ENCODE data around the gene AZGP1.
A peak's percentile ranks its signal among the peaks of the same experiment; 100 is the strongest.
"Not testable (repeated sequence)": the region's sequence is repeated elsewhere in the genome, so short reads cannot be mapped to it uniquely, and the experiment has no call there.

AZGP1 gene

DNA sequence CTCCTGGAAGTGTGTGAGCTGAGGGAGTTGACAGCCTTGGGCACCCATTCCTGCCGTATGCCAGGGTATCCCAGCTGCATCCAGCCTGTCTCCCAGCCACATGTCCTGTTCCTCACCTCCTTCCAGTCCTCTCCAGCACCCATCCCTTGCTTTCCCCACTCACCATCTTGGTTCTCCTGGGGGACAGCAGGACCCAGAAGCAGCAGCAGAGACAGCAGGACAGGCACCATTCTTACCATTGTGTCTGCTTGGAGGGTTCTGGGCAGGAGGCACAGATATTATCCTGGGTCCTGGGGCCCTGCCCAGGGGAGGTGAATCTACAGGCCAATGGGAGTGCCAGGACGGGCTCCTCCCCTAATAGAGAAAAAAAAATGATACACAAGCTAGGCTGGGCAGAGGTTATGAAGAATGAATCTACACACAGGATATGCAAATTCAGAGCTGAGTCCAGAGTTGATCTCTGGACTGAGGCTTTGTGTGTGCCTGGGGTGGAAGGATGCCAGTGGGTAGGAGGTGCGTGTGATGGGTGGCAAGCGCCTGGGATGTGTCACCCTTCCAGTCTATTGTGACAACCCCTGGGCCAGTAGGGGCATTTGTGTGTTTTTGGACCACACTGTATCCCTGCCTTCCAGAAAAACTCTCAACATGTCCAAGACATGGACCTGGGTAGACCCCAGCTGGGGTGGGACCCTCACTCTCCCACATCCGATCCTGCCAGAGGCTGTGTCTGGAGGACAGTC is at the start of gene AZGP1:
Gene AZGP1, minus strand, starts transcription at position 250 of the 740 bp plus-strand sequence. Its CDS starts 11 bp downstream, at position 239.
- DNase-seq (ENCODE audit: low read depth): no peak

DNA sequence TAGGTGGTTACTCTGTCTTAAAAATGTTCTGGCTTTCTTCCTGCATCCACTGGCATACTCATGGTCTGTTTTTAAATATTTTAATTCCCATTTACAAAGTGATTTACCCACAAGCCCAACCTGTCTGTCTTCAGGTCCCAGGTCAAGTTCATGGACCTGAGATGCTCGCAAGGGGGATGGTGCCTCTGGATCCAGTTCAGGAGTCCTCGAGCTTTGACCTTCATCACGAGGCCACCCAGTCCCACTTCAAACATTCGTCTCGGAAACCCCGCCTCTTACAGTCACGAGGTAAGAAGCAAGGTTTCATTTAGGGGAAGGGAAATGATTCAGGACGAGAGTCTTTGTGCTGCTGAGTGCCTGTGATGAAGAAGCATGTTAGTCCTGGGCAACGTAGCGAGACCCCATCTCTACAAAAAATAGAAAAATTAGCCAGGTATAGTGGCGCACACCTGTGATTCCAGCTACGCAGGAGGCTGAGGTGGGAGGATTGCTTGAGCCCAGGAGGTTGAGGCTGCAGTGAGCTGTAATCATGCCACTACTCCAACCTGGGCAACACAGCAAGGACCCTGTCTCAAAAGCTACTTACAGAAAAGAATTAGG is 48.3 kb upstream of the AZGP1 start:
- DNase-seq (ENCODE audit: low read depth): no peak

DNA sequence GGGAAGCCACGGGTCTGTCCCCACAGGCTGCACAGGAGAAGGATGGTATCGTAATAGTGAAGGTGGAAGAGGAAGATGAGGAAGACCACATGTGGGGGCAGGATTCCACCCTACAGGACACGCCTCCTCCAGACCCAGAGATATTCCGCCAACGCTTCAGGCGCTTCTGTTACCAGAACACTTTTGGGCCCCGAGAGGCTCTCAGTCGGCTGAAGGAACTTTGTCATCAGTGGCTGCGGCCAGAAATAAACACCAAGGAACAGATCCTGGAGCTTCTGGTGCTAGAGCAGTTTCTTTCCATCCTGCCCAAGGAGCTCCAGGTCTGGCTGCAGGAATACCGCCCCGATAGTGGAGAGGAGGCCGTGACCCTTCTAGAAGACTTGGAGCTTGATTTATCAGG is 47.7 kb upstream of the AZGP1 start:
- DNase-seq (ENCODE audit: low read depth): no peak

DNA sequence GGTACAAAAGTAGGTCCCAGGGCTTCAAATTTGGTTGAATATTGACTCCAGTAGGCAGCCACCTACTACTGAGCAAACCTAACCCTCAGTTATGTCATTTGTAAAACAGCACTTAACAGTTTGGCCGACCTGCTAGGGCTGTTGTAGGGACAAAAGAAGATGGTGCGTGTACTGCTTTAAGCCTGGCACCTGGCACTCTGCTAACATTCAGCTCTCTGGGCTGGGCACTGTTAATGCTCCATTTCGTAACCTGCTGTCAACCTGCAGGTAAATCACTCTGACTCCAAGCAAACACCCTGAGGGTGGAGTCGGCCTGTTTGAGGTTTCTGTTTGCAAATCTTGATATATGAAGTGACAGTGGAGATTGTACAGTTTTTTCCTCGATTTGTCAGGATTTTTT is 46.8 kb upstream of the AZGP1 start:
- DNase-seq (ENCODE audit: low read depth): no peak

DNA sequence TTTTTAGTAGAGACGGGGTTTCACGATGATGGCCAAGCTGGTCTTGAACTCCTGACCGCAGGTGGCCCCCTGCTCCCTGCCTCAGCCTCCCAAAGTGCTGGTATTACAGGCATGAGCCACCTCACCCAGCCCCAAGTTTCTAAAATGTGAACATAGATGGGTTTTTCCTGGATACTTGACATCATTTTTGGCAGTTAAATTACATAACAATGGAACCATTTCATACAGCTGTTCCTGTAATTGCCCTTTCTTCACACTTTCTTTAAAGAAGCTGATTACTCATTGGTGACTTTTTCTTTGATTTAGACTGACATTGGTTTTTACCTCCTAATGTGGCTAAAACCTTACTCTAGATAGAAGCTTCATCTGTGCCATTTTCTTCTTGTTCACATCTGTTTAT is 45.5 kb upstream of the AZGP1 start:
- DNase-seq (ENCODE audit: low read depth): no peak

DNA sequence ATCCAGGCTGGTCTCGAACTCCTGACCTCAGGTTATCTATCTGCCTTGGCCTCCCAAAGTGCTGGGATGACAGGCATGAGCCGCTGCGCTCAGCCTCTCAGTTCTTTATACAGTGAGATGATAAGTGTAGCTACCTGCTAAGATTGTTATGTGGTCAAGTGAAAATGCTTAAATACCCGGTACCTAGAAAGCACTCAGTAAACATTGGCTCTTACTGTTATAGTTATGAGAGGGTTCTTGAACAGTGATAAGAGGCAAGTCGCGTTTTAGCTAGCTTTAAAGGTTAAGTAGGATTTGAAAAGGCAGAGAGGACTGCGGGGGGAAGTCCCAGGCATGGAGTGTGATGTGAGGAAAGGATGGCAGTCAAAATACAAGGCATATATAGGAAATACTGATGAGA is 44.1 kb upstream of the AZGP1 start:
- no peak for DNase-seq (ENCODE audit: low read depth)

DNA sequence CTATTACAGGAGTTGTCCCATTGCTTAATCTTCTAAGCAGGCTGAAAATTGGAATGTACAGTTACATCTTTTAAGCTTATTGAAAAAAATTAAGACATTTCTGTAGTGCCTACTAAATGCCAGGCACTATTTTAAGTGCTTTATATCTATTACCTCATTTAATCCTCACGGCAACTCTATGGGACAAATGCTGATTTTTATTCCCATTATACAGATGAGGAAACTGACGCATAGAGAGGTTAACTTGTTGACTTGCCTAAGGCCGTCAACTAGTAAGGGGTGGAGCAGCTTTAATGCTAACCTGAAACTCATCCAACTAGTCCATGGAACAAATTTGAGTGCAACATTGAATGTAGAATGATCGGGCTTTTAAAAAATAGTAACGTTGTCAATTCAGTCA is 42.0 kb upstream of the AZGP1 start:
- DNase-seq (ENCODE audit: low read depth): no peak

DNA sequence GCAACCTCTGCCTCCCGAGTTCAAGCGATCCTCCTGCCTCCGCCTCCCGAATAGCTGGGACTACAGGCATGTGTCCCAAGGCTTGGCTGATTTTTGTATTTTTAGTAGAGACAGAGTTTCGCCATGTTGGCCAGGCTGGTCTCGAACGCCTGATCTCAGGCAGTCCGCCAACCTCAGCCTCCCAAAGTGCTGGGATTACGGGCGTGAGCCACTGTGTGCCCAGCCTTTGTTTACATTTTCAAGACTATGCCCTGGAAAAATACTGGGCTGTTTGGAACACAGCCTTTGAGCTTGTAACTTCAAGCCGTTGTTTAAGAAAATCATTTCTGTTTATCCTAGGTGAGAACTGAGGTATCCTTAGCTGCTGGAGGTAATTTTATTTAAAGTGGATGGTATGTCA is 41.5 kb upstream of the AZGP1 start:
- no peak for DNase-seq (ENCODE audit: low read depth)

DNA sequence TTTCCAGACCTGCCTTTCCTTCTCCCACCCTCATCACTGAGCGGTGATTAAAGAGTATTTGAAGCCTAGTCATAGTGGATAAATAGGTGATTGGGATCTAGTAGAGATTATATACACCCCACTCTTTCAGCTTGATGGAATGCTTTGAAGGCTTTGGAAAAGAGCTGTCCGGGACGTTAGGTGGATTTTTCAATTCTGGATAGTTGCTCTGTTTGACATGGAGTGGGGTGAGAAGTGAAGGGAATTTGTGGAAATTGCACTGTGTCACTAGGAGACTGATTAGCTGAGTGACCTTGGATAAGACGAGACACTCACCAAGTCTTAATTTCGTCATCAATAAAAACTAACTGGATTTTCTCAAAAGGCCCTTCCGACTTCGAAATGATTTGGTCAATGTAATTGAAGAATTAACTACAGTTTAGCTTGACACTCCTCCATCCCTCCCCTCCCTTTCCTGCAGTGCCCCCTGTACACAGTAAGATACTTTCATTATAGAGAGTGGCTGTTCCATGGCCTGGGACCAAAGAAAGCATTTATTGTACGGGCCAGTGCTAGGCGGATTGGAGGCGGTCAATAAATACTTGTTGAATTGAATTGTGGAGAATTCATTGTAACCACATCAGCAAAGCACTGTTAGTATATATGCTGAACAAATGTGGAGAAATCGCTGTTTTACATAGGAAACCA is 40.5 kb upstream of the AZGP1 start:
- no peak for DNase-seq (ENCODE audit: low read depth)

DNA sequence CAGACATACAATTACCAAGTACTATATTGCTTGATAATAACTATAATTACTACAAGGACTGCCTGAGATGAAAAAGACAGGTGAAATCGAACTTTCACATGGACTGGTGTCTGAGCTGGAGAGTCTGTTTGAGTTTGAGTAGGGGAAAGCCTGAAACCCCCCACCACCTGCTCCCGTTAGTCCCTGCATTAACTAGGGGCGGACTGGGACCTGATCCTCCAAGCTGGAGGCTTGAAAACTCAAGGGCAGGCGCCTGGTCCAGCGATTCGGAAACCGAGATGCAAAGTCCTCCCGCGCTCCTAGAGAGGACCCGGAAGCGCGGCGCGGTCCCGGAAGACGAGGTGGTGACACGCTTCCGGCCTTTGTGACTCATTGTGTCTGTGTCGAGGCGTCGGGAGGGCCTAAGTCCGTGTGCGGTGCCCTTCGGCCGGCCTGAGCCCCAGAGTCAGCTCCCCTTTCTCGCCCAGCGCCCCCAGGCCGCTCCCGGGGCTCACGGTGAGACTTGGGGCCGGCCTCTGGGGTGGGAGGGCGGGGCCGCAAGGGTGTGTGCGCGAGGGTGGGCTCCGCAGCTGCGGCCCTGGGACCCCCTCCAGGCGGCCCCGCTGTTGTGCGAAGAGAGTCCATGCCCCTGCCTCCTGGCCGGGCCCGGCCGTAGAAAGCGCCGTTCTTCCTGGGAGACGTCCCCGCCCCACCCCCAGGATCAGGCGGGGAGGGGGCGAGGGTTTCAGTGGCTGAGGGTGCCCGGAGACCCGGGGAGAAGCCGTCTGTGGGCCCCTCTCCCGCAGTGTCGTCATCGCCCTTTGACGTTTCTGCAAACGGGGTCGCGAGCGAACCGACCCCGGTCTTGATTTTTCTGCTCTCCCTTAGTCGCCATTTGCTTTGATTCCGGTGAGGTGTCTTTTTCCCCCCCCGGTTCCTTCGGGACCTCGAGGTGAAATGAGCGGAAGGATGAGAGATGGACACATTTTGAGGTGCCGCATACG is 39.7 kb upstream of the AZGP1 start, which contains the start of gene ZKSCAN1:
Gene ZKSCAN1, plus strand, starts transcription at position 365 of the 983 bp plus-strand sequence. CDS start 7,911 bp downstream, outside the sequence.
- peak; percentile 80 for DNase-seq (ENCODE audit: low read depth)

DNA sequence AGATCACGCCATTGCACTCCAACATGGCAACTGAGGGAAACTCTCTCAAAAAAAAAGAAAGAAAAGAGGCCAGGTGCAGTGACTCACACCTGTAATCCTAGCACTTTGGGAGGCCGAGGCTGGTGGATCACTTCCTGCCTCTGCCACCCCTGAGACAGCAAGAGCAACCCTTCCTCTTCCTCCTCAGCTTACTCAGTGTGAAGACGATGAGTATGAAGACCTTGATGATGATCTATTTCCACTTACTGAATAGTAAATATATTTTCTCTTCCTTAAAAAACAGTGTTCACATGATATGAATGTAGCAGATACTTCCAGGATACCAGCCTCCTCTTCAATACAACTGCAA is 37.5 kb upstream of the AZGP1 start:
- no peak for DNase-seq (ENCODE audit: low read depth)

DNA sequence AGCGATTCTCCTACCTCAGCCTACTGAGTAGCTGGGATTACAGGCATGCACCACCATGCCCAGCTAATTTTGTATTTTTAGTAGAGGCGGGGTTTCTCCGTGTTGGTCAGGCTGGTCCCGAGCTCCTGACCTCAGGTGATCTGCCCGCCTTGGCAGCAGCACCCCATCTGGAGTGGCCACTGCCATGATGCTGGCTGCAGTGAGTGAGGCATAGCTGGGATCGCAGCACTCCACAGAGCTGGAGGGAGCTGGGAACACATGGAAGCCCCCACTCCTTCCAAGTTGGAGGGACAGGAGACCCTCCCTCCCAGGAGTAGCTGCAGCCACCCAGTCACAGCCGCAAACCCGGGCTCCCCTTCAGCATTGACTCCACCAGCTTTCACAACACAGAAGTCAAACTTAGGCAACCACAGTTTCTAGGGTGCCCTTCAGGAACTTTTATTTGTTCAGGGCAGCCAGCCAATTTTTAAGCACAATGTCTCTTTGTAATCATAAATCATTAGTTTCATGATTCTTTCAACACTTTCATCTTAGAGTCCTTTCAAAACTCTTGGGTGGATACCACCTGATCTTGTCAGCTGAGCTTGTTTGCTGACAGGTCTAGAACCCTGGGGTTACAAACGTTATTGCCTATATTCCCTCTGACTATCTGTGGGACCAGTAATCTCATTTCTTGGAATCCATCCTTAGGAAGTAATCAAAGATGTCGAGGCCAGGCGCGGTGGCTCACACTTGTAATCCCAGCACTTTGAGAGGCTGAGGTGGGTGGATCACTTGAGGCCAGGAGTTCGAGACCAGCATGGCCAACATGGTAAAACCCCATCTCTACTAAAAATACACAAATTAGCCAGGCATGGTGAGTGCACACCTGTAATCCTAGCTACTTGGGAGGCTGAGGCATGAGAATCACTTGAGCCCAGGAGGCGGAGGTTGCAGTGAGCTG is 36.8 kb upstream of the AZGP1 start:
- DNase-seq (ENCODE audit: low read depth): not testable (repeated sequence)

DNA sequence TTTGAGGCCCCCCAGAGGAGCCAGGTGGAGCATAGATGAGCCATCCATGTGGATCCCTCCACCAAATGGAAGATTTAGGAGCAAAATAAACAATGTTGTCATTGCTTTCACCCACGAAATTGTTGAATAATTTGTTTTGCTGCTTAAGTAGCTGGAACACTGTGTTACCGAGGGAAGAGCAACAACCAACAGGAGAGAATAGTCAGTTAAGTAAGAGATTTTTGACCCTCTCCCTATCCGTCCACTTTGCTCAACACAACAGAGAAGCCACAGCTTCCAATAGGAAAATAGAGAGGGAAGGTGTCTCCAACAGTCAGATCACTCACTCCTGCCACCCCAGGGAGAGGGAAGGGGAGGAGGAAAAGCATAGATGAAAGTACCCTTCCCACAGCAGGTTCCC is 35.7 kb upstream of the AZGP1 start:
- no peak for DNase-seq (ENCODE audit: low read depth)

DNA sequence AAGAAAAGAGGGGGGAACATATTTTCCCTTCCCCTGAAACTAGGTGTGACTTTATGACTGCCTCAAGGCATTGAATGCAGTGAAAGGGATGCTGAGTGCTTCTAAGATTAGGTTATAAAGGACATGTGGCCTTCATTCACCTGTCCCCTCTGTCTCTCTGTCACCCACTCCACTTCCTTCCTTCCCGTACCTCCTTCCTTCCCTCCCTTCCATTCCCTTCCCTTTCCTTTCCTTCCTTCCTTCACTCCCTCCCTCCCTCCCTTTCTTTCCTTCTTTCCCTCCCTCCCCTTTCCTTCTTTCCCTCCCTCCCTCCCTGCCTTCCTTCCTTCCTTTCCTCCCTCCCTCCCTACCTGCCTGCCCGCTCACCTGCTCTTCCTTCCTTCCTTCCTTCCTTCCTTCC is 35.1 kb upstream of the AZGP1 start:
- no peak for DNase-seq (ENCODE audit: low read depth)

DNA sequence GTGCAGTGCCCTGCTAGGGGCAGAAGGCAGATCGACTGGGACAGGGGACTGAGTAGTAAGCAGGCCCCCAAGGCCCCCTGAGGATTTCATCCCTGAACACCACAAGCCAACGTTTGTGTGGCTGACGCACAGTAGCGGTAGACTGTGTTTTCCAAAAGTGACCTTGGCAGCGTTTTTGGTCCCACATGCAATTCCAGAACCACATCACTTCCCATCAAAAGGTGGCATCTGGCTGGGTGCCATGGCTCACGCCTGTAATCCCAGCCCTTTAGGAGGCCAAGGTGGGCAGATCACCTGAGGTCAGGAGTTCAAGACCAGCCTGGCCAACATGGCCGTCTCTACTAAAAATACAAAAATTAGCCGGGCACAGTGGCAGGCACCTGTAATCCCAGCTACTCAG is 34.1 kb upstream of the AZGP1 start:
- DNase-seq (ENCODE audit: low read depth): not testable (repeated sequence)

DNA sequence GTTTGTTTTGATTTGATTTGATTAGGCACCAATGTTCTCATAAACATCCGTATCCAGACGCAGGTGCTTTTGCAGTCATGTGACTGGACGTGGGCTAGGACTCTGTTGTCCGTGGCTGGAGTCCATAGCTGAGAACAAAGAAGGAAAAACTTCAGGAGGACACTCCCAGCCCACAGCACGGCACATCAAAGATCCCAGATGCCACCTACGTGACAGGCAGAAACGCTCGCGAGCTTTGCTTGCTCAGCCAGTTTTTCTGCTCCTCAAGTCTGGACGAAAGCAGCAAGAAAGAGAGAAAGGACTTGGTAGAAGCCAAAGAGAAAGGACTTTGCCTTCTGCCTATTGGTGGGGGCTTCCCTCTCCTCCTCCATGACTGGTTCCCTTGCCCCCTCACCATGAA is 32.7 kb upstream of the AZGP1 start:
- DNase-seq (ENCODE audit: low read depth): no peak

DNA sequence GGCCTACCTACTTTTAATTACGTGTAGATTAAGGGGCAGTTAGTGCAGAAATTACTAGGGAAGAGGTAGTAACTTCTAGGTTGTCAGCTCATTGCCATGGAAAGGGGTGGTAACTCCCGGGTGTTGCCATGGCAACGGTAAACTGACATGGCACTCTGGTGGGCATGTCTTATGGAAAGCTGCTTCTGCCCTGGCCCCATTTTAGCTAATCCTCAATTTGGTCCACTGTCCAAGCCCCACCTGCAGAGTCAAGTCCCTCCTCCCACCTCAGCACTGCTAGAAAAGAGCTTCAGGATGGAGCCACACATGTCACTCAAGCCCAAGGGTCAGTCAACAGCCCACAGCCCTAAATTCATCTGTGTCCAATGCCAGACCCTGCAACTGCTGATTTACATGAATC is 32.1 kb upstream of the AZGP1 start:
- DNase-seq (ENCODE audit: low read depth): no peak

DNA sequence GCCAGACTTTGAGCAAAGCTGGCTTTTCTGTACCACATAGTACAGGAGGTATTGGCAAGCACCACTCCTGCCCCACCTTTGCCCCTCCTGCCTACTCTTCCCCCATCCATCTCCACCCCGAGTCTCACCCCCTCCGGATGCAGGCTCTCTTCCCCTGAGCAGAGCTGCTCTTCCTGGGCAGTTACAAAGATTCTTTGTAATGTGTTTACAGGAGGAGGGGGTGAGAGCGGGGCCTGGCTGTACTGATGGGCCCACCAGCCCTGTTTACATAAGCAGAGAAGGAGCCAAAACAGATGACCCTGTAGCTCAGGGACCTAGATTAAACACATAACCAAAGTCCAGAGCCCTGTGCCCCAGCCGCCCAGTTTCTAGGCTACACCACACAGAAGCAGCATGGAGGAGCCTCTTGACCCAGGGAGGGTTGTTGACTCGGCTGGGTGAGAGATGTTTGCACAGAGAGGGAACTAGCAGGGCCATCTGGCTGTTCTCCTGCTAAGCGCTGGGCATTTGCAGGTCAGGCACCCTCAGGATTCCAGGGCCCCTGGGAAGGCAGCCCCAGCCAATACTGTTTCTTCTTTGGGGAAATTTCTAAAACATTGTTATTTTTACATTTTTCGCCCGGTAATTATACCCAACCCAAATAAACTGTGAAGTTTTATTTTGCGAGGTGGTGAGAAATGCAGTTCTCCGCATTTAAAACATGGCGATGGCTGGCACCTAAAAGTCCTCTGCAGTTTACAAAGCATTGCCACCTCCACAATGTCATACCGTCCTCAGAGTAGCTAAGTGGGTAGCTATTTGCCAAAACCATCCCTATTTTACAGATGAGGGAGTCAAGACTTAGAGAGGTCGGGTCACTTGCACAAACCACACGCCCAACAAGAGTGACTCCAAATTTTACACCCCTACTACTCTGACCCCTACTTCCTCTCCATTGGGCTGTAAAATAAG is 28.2 kb upstream of the AZGP1 start:
- no peak for DNase-seq (ENCODE audit: low read depth)

DNA sequence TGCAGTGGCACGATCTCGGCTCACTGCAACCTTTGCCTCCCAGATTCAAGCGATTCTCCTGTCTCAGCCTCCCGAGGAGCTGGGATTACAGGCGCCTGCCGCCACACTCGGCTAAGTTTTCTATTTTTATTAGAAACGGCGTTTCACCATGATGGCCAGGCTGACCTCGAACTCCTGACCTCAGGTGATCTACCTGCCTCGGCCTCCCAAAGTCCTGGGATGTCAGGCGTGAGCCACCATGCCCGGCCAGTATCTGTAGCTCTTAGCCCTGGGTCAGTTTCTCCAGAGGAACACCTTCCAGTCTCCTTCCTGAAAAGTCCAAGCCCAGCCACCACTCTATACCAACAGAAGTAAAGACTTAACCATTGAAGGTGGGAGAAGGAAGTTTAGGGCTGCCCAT is 24.4 kb upstream of the AZGP1 start:
- DNase-seq (ENCODE audit: low read depth): no peak
